Measurements from ENCODE around the gene OGFOD3. TPM values are rescaled to one million over a fixed set of nuclear protein-coding genes. Genes with fewer than 3 reads are reported as not detected.

The OGFOD3 gene
- total and polyA plus RNA-seq, 8 donors = 10.5 to 30.4 (median 17.4) TPM

DNA sequence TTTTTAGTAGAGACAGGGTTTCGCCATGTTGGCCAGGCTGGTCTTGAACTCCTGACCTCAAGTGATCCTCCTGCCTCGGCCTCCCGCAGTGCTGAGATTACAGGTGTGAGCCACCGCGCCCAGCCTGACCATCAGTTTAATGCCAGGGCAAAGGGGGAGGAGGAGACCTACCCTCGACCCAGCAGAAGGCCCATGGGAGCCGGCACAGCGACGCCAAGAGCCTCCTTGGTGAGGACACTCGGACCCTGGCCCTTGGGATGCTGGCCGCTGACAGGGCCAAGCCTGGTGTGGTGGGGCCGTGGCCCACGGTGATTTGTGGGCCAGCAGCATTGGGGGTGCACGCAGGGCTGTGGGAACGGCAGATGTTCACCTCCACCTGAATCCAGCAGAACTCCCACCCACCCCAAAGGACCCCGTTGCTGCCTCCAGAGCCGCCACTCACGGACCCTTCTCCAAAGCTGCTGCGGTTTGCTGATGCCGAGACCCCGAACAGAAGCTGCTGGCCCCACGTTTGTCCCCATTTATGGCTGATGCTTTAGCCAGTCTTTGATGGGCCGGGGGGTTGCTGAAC is 26.8 kb downstream of the OGFOD3 start:
- H3K36me3 ChIP-seq = peaks cover 3 to 46% (median 39%) of the 10 kb centered on the region in 4 donors
- peaks cover 0 to 13% (median 13%) of the 10 kb centered on the region in 4 donors for H3K4me1 ChIP-seq
- H3K9me3 ChIP-seq = no peaks in the 10 kb centered on the region
- 92 to 97% (median 95%) methylated on average over 22 to 23 of the region's 23 CpGs for WGBS, 5 donors
- no peak overlapping the region for H3K4me3 ChIP-seq
- no peak for DNase-seq
- H3K27me3 ChIP-seq = peaks cover 0 to 18% (median 13%) of the 10 kb centered on the region in 3 donors
- intact Hi-C loops (cut with DNase I; ENCODE audit: low total_unique reads) = no loop called here
- TF ChIP-seq, protein P1, sequence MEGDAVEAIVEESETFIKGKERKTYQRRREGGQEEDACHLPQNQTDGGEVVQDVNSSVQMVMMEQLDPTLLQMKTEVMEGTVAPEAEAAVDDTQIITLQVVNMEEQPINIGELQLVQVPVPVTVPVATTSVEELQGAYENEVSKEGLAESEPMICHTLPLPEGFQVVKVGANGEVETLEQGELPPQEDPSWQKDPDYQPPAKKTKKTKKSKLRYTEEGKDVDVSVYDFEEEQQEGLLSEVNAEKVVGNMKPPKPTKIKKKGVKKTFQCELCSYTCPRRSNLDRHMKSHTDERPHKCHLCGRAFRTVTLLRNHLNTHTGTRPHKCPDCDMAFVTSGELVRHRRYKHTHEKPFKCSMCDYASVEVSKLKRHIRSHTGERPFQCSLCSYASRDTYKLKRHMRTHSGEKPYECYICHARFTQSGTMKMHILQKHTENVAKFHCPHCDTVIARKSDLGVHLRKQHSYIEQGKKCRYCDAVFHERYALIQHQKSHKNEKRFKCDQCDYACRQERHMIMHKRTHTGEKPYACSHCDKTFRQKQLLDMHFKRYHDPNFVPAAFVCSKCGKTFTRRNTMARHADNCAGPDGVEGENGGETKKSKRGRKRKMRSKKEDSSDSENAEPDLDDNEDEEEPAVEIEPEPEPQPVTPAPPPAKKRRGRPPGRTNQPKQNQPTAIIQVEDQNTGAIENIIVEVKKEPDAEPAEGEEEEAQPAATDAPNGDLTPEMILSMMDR (IDR thresholded peaks at IDR 0.05) = no peak
- TF ChIP-seq POLR2AphosphoS5 (IDR thresholded peaks at IDR 0.05) = no peak
- TF ChIP-seq EP300 (IDR thresholded peaks at IDR 0.05) = no peak
- no peak for TF ChIP-seq POLR2A (IDR thresholded peaks at IDR 0.05)
- H3K27ac ChIP-seq = no peak overlapping the region

DNA sequence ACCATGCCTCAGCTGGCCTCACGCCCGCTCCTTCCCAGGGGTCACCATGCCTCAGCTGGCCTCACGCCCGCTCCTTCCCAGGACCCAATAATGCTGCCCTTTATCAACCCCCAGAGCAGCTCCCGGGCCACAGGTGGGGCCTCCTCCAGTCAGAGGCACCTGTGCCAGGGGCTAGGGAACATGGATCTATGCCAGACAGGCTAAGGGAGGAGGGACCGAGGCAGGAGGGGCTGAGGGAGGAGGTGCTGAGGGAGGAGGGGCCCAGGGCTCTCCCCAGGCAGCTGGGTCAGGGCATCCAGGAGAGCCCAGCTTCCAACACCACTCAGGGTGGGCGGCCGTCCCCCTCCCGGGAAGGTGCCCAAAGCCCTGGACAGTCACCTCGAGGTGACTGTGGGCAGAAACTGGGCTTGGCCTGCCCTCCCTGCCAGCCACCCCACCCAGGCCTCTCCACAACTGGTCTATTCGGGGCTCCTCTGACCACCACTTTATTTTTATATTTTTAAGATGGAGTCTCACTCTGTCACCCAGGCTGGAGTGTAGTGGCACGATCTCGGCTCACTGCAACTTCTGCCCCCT is 27.4 kb downstream of the OGFOD3 start:
- H3K27me3 ChIP-seq = peaks cover 0 to 25% (median 17%) of the 10 kb centered on the region in 3 donors
- H3K9me3 ChIP-seq = no peaks in the 10 kb centered on the region
- no peak overlapping the region for H3K4me3 ChIP-seq
- H3K4me1 ChIP-seq = peaks cover 0 to 19% (median 16%) of the 10 kb centered on the region in 4 donors
- 71 to 89% (median 81%) methylated on average over 10 to 13 of the region's 13 CpGs for whole genome bisulfite sequencing, 5 donors
- H3K36me3 ChIP-seq = peaks cover 3 to 46% (median 39%) of the 10 kb centered on the region in 4 donors
- intact Hi-C loops (cut with DNase I; ENCODE audit: low total_unique reads) = no loop called here
- DNase-seq = no peak
- TF ChIP-seq EP300 (IDR thresholded peaks at IDR 0.05) = no peak
- TF ChIP-seq POLR2AphosphoS5 (IDR thresholded peaks at IDR 0.05) = no peak
- TF ChIP-seq POLR2A (IDR thresholded peaks at IDR 0.05) = no peak
- TF ChIP-seq, protein P1 (IDR thresholded peaks at IDR 0.05) = no peak
- no peak overlapping the region for H3K27ac ChIP-seq

DNA sequence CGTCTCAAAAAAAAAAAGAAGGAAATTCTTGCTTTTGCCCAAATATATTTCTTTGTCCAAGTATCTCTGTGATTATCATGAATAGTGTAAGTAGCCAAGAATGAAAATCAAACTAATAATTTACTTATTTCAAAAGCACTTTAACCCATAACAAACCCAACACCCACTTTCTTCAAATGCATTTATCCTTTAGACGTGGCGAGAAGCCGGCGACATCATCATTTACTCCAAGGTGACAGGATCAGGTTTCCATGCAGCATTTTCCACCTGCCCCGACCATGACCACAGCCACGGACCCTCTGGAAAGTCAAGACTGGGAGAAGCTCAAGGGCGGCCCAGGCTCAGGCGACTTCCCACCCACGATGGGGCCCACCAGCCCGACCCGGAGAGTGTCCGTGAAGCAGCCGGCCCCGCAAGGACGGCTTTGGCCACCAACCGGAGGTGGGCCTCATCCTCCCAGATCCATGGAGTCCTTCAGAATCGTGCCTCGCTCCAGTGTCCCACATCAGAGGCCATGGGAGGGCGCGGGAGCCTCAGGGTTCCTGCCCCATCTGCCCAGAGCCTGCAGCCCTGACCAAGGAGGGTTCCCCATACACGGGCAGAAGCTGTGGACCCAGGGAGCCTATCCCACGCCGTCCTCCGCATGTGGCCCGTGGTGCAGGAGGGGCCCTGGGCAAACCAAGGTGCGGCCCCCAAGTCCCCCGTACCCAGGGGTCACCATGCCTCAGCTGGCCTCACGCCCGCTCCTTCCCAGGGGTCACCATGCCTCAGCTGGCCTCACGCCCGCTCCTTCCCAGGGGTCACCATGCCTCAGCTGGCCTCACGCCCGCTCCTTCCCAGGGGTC is 28.1 kb downstream of the OGFOD3 start:
- Histone ChIP-seq H3K27me3 (peaks cover 0 to 32% (median 24%) of the 10 kb centered on the region in 3 donors), H3K4me1 (peaks cover under 1 to 26% (median 23%) of the 10 kb centered on the region in 4 donors), H3K9me3 (no peaks in the 10 kb centered on the region), H3K36me3 (peaks cover 3 to 42% (median 38%) of the 10 kb centered on the region in 4 donors), H3K27ac (no peak overlapping the region), H3K4me3 (no peak overlapping the region)
- no peak for DNase-seq
- TF ChIP-seq POLR2AphosphoS5 (IDR thresholded peaks at IDR 0.05) (no peak), EP300 (IDR thresholded peaks at IDR 0.05) (no peak), POLR2A (IDR thresholded peaks at IDR 0.05) (no peak)
- TF ChIP-seq, protein P1 (IDR thresholded peaks at IDR 0.05) = no peak
- WGBS, 5 donors = 92 to 95% (median 93%) methylated on average over 15 to 31 of the region's 34 CpGs
- intact Hi-C loops (cut with DNase I; ENCODE audit: low total_unique reads) = no loop called here

DNA sequence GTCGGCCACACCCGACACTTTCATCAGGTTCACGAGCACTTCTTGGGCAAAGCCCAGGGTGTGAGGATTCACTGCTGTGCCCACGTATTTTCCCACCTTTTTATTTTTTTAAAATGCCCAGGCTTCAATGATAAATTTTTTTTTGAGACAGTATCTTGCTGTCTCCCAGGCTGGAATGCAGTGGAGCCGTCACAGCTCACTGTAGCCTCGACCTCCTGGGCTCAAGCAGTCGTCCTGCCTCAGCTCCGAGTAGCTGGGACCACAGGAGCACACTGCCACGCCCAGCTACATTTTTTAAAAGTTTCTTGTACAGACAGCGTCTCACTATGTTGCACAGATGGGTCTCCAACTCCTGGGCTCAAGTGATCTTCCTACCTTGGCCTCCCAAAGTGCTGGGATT is 29.0 kb downstream of the OGFOD3 start:
- 83 to 84% (median 83%) methylated on average over 10 of the region's 10 CpGs for WGBS, 5 donors
- no peak for DNase-seq
- Histone ChIP-seq H3K36me3 (peaks cover 3 to 36% (median 33%) of the 10 kb centered on the region in 4 donors), H3K4me1 (peaks cover 7 to 34% (median 31%) of the 10 kb centered on the region in 4 donors), H3K9me3 (no peaks in the 10 kb centered on the region), H3K27ac (no peak overlapping the region), H3K27me3 (peaks cover 0 to 40% (median 26%) of the 10 kb centered on the region in 3 donors), H3K4me3 (no peak overlapping the region)
- intact Hi-C loops (cut with DNase I; ENCODE audit: low total_unique reads) = no loop called here
- TF ChIP-seq POLR2AphosphoS5 (IDR thresholded peaks at IDR 0.05) (no peak), POLR2A (IDR thresholded peaks at IDR 0.05) (no peak), EP300 (IDR thresholded peaks at IDR 0.05) (no peak)
- TF ChIP-seq, protein P1 (IDR thresholded peaks at IDR 0.05) = no peak

All from stomach (tissue), 9 donors.